HepG2 (cell line): ENCODE results near the gene TSPAN3. TPM values are rescaled to one million over a fixed set of nuclear protein-coding genes. Genes with fewer than 3 reads are reported as not detected.

Experiments
- ATF6 ChIP-seq: sonication (generic); formaldehyde crosslinking; conservative IDR thresholded peaks from 2 replicates; pipeline ENCODE4 v1.4.0; 2020; ENCODE audit warnings: missing genetic modification reagents
- GFI1 ChIP-seq: sonication (generic); formaldehyde crosslinking; IDR thresholded peaks from 2 replicates; pipeline ENCODE4 v1.5.0; 2020; ENCODE audit warnings: missing genetic modification reagents, mild to moderate bottlenecking, borderline replicate concordance
- HDAC2 ChIP-seq: sonication (generic); formaldehyde crosslinking; IDR thresholded peaks from 2 replicates; pipeline ENCODE4 v1.4.0; 2020; ENCODE audit warnings: missing genetic modification reagents
- HINFP ChIP-seq: sonication (generic); formaldehyde crosslinking; IDR thresholded peaks from 2 replicates; pipeline ENCODE4 v1.4.0; 2020; ENCODE audit warnings: low read depth, mild to moderate bottlenecking, missing genetic modification reagents
- HOXA7 ChIP-seq: sonication (generic); formaldehyde crosslinking; IDR thresholded peaks from 2 replicates; pipeline ENCODE4 v1.8.1; 2022; ENCODE audit warnings: mild to moderate bottlenecking, missing genetic modification reagents, moderate library complexity
- MBNL3 ChIP-seq: fragments of 250-450 bp; sonication (Bioruptor Pico); conservative IDR thresholded peaks from 2 replicates; pipeline ENCODE4 v1.8.0; 2022; ENCODE audit warnings: mild to moderate bottlenecking, inconsistent platforms
- NFE2L1 ChIP-seq: sonication (generic); formaldehyde crosslinking; IDR thresholded peaks from 2 replicates; pipeline ENCODE4 v1.4.0; 2020; ENCODE audit warnings: missing genetic modification reagents, mild to moderate bottlenecking, borderline replicate concordance
- TBX2 ChIP-seq: sonication (generic); formaldehyde crosslinking; IDR thresholded peaks from 2 replicates; pipeline ENCODE4 v1.5.0; 2020; ENCODE audit warnings: missing genetic modification reagents, mild to moderate bottlenecking, borderline replicate concordance
- ZNF24 ChIP-seq: fragments of 450-650 bp; IDR thresholded peaks from 2 replicates; pipeline ENCODE4 v1.6.1; 2017; ENCODE audit warnings: antibody characterized with exemption, mild to moderate bottlenecking
- ZNF275 ChIP-seq: sonication (generic); formaldehyde crosslinking; IDR thresholded peaks from 2 replicates; pipeline ENCODE4 v1.8.0; 2022; ENCODE audit warnings: missing genetic modification reagents, mild to moderate bottlenecking, inconsistent platforms, borderline replicate concordance
- ZNF546 ChIP-seq: sonication (generic); formaldehyde crosslinking; conservative IDR thresholded peaks from 2 replicates; pipeline ENCODE4 v1.8.1; 2023; ENCODE audit warnings: mild to moderate bottlenecking, missing genetic modification reagents
- ZNF557 ChIP-seq: sonication (generic); formaldehyde crosslinking; IDR thresholded peaks from 2 replicates; pipeline ENCODE4 v1.4.0; 2020; ENCODE audit warnings: missing genetic modification reagents
- ZNF646 ChIP-seq: sonication (generic); formaldehyde crosslinking; IDR thresholded peaks from 2 replicates; pipeline ENCODE4 v1.9.0; 2021; ENCODE audit warnings: mild to moderate bottlenecking, missing genetic modification reagents
- polyA plus RNA-seq, 8 experiments: library from polyadenylated mRNA; depleted of rRNA in 3 of 8; stranded (reverse) in 7 of 8; unstranded in 1 of 8; fragments of >200 nt; fragmentation: Illumina TruSeq in 4 of 8; extraction: Trizol in 4 of 8; gene quantifications; 2 replicates each; pipeline versions ENCODE4 v1.2.1 to v1.2.3, GENCODE V29; 2011 to 2016; ENCODE audit warnings: low read depth in 4 of 8, missing spikeins in 1 of 8, mixed read lengths in 1 of 8; ENCODE audit not compliant: insufficient read depth in 1 of 8
- total RNA-seq, 5 experiments: library from RNA; depleted of rRNA; stranded (reverse); fragments of >200 nt; fragmentation: Illumina TruSeq; extraction: Trizol; gene quantifications; 2 replicates each; pipeline ENCODE4 v1.2.3, GENCODE V29; 2016; ENCODE audit warnings: low read depth in 1 of 5

TSPAN3 gene
- total and polyA plus RNA-seq, 2 of the 13 experiments (the other 11 are each of a cell fraction or from before 2014, with no cell fraction given) = 167 to 170 TPM

GRCh38 chr15:77070495-77071304 is at the start of gene TSPAN3 (continued):
- TF ChIP-seq ATF6 (no peak), HDAC2 (CRISPR knock-in tag) (no peak), ZNF557 (CRISPR knock-in tag) (no peak), ZNF646 (no peak), ZNF275 (no peak), GFI1 (CRISPR knock-in tag) (no peak), TBX2 (CRISPR knock-in tag) (no peak; the same call in 1 of the 2 replicates), ZNF546 (CRISPR knock-in tag) (no peak), NFE2L1 (no peak), MBNL3 (CRISPR knock-in tag) (no peak), HOXA7 (no peak), HINFP (CRISPR knock-in tag) (no peak), ZNF24 (no peak)
